Psoas muscle (tissue), 8 donors: ENCODE results near the gene THAP4. TPM values are rescaled to one million over a fixed set of nuclear protein-coding genes. Genes with fewer than 3 reads are reported as not detected.
A peak's percentile ranks its signal among the peaks of the same experiment; 100 is the strongest.

ENCODE experiments used
- ATAC-seq, 4 donors: fragments of 200-7000 bp; cut with Tn5 transposase; one replicate each; pipeline ENCODE4 v1.9.1; 2020; ENCODE audit warnings: moderate library complexity in 3 of 4, mild to moderate bottlenecking in 2 of 4
- DNase-seq, 2 donors: peaks; one replicate each; pipeline ENCODE4 v3.0.0-alpha.2; 2020
- H3K27ac ChIP-seq: fragments of 200-600 bp; one replicate; pipeline ENCODE4 v1.8.0; 2022
- H3K27me3 ChIP-seq, 3 donors: fragments of 200-600 bp in 1 of 3; one replicate each; pipeline versions ENCODE4 v1.6.1 to v1.8.0; 2013 to 2022; ENCODE audit warnings: low read length in 2 of 3, mild to moderate bottlenecking in 2 of 3, moderate library complexity in 1 of 3; ENCODE audit not compliant: insufficient read depth in 3 of 3
- H3K36me3 ChIP-seq, 2 donors: fragments of 200-600 bp in 1 of 2; one replicate each; pipeline versions ENCODE4 v1.6.1 to v1.8.0; 2013 to 2022; ENCODE audit warnings: low read depth in 1 of 2, mild to moderate bottlenecking in 1 of 2, moderate library complexity in 1 of 2; ENCODE audit not compliant: insufficient read depth in 1 of 2
- H3K4me1 ChIP-seq: fragments of 200-600 bp; one replicate; pipeline ENCODE4 v1.8.0; 2022
- H3K4me3 ChIP-seq: fragments of 200-600 bp; one replicate; pipeline ENCODE4 v1.8.0; 2022; ENCODE audit warnings: mild to moderate bottlenecking
- H3K9me3 ChIP-seq: fragments of 200-600 bp; one replicate; pipeline ENCODE4 v1.8.0; 2022
- WGBS, 3 donors: extraction: QIAGEN DNeasy Blood & Tissue Kit; methylation state at CpG; one replicate each; pipeline versions ENCODE4 v1.1.6 to v1.1.7; 2013; 5-methylcytosine and 5-hydroxymethylcytosine counted together
- intact Hi-C, 2 donors: fragments of 100-400 bp; cut with DNase I; formaldehyde crosslinking; loops; one replicate each; pipeline versions ENCODE4 v1.11.0 to v1.14.2; 2022
- polyA plus RNA-seq, 3 donors: library from polyadenylated mRNA; stranded (reverse); fragments of 200-250 nt; gene quantifications; one replicate each; pipeline ENCODE4 v1.2.3, GENCODE V29; 2013
- total RNA-seq, 4 donors: library from RNA; stranded (reverse); fragmentation: NEBNext Ultra II Directional in 2 of 4; extraction: Animal tissue kit (Norgen Biotek cat#: 25700) in 2 of 4; gene quantifications; one replicate each; pipeline versions ENCODE4 v1.2.1 to v1.2.4, GENCODE V29; 2021 to 2023
- TF ChIP-seq, protein P1 (sequence below): fragments of 200-600 bp; IDR thresholded peaks from one replicate; pipeline ENCODE4 v1.8.0; 2022; ENCODE audit warnings: antibody characterized with exemption
- donor health status: healthy with polysubstance abuse.
- donor health status: DM: no; HTN: no; CAD: no; lungs with moderate emphysema.
- donor health status: Bipolar disorder and iron deficiency.
- donor health status: healthy.
- donor health status: DM: yes; HTN: yes; CAD: no.
- donor health status: DM: no; HTN: no; CAD: no.
- donor health status: DM: no; HTN: no; CAD: no.
- donor health status: DM: yes; HTN: yes; CAD: no.

Gene THAP4
- total and polyA plus RNA-seq, 7 donors = 64.9 to 133 (median 89.6) TPM

DNA sequence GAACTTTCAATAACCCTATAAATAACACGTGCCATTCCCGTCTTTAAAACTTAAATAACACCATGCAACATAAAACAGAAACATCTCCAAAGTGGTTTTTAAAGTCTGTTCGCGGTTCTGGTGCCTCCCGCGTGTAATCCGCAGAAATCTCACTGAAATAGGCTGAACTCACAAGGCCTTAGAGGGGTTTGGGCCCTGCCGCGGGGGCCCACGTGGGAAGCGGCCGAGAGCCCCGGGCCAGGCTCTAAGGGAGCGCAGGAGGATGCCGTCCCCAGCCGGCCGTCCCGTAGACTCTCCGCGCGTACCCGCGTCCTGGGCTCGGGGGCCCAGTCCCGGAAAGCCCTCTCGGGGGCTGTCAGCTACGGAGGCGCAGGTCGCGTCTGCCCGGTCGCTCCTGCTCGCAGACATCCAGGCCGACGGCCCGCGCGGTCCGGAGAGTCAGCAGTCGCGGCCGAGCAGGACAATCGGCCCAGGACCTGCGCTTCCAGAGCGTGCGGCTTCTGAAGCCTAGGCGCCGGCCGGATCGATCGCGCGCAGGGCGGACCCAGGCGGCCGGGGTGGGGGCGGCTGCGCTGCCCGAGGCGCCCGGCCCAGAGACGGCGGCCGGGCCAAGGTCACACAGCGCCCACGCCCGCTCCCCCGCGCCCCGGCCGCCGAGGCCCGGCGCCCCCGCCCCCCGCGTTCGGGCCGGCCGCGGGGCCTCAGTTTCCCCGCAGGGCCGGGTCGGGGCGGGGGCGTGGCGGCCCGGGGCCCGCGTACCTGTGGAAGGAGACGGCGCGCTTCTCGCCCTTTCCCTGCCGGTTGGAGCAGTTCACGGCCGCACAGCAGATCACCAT, 558 bp downstream of the THAP4 start:
- H3K27ac ChIP-seq = peak overlapping the region; percentile 99
- 1% methylated on average over 46 to 97 of the region's 97 CpGs for WGBS, 3 donors
- peaks cover 25% of the 10 kb centered on the region for H3K4me1 ChIP-seq
- TF ChIP-seq, protein P1, sequence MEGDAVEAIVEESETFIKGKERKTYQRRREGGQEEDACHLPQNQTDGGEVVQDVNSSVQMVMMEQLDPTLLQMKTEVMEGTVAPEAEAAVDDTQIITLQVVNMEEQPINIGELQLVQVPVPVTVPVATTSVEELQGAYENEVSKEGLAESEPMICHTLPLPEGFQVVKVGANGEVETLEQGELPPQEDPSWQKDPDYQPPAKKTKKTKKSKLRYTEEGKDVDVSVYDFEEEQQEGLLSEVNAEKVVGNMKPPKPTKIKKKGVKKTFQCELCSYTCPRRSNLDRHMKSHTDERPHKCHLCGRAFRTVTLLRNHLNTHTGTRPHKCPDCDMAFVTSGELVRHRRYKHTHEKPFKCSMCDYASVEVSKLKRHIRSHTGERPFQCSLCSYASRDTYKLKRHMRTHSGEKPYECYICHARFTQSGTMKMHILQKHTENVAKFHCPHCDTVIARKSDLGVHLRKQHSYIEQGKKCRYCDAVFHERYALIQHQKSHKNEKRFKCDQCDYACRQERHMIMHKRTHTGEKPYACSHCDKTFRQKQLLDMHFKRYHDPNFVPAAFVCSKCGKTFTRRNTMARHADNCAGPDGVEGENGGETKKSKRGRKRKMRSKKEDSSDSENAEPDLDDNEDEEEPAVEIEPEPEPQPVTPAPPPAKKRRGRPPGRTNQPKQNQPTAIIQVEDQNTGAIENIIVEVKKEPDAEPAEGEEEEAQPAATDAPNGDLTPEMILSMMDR = no peak
- intact Hi-C loops = loop anchor here in 1 of 2 donors (10.0 kb wide), 1 partner anchor 272 kb away; no protein-coding TSS in a partner anchor
- peak overlapping the region; percentile 87 for H3K4me3 ChIP-seq
- DNase-seq = peak; percentile 55 to 69
- H3K9me3 ChIP-seq = peaks cover 5% of the 10 kb centered on the region
- no peaks in the 10 kb centered on the region for H3K27me3 ChIP-seq
- peak; percentile 13 to 28 (median 20) for ATAC-seq
- peaks cover 0 to 39% of the 10 kb centered on the region in 2 donors for H3K36me3 ChIP-seq

DNA sequence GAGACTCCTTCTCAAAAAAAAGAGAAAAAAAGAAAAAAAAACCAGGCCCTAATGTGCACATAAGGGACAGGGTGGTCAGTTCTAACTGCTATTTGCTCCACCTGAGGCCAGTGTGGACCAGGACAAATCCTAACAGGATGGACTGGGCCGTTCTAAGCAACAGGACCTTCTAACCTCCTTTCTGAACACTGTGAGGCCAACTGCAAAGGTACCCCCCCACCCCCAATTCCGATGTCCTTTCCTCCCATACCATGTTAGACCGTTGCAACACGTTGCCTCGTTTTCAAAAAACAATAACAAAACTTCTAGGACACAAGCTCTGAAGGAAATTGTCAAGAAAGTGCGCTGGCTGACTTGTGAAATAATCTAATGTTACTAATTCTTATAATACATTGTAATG, 1.2 kb downstream of the THAP4 start:
- ATAC-seq (no peak), DNase-seq (no peak)
- no peaks in the 10 kb centered on the region for H3K27me3 ChIP-seq
- peaks cover 24% of the 10 kb centered on the region for H3K4me1 ChIP-seq
- WGBS, 3 donors = 20 to 23% (median 23%) methylated on average over 6 of the region's 6 CpGs
- TF ChIP-seq, protein P1 = no peak
- H3K36me3 ChIP-seq = peaks cover 0 to 44% of the 10 kb centered on the region in 2 donors
- H3K27ac ChIP-seq = peak overlapping the region; percentile 99
- H3K9me3 ChIP-seq = peaks cover 5% of the 10 kb centered on the region
- peak overlapping the region; percentile 87 for H3K4me3 ChIP-seq
- intact Hi-C loops = loop anchor here in 1 of 2 donors (10.0 kb wide), 1 partner anchor 271 kb away; no protein-coding TSS in a partner anchor

DNA sequence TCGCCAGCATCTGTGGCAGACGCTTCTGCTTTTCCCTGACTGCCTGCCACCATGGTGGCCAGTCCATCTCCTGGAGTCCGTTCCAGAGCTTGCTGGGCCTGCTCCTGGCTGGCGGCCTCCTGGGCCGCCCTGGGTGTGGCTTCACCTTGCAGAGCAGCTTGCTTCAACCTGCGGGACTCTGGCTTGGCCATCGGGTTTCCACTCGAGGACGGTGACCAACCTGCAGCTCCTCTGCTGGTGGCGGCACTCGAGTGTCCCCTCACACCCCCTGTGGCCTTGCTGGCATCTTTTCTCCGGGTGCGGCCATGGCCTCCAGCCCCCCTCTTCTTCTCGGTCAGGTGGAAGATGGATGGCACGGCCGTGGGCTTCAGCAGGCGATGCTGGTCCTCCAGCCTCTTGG, 3.4 kb downstream of the THAP4 start:
- no peak for ATAC-seq
- 88 to 92% (median 90%) methylated on average over 17 of the region's 17 CpGs for WGBS, 3 donors
- no peak for DNase-seq
- no peaks in the 10 kb centered on the region for H3K27me3 ChIP-seq
- H3K4me3 ChIP-seq = no peak overlapping the region
- no peaks in the 10 kb centered on the region for H3K9me3 ChIP-seq
- no peak overlapping the region for H3K27ac ChIP-seq
- TF ChIP-seq, protein P1 = no peak
- intact Hi-C loops = loop anchor here in 1 of 2 donors (10.0 kb wide), 1 partner anchor 269 kb away; no protein-coding TSS in a partner anchor
- peaks cover 0 to 44% of the 10 kb centered on the region in 2 donors for H3K36me3 ChIP-seq
- peaks cover 21% of the 10 kb centered on the region for H3K4me1 ChIP-seq

DNA sequence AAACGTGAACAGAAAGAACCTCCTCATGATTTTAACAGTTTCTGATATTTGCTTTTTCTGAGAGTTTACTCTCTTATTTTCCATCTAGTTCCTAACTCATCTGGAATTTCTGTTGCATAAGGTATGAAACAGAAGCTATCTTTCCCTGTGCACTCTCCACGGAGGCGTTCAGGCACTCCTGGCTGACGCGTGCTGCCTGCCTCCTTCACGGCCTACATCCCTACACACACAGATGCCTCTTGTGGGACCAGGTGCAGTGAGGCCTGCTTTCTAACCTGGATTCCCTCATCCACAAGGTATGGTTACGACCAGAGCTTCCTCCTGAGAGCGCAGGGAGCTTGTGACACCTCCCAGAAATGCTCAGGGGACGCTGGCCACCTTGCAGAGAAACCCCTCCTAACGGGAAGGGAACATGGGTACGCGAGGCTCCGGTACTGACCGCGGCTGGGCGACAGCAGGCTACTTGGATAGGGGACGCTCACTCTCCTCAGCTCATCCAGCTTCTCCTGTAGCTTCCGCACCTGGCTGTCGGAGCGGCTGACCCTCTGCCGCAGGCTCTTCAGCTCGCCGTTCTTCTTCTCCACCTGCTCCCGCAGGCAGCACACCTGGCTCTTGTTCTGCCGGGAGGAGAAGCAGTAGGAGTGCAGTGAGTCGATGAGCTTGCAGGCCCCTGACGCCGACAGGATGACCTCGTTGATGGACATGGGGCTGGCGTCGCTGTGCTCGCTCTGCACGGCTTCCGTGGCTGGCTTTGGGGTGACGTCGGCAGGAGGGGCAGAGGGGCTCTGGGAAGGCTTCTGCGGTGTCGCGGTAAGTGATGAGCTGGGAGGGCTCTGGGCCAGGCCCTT, 4.3 kb downstream of the THAP4 start:
- Histone ChIP-seq H3K9me3 (no peaks in the 10 kb centered on the region), H3K27me3 (no peaks in the 10 kb centered on the region), H3K4me1 (peaks cover 16% of the 10 kb centered on the region), H3K4me3 (no peak overlapping the region), H3K27ac (no peak overlapping the region), H3K36me3 (peaks cover 0 to 47% of the 10 kb centered on the region in 2 donors)
- intact Hi-C loops = loop anchor here in 1 of 2 donors (10.0 kb wide), 1 partner anchor 268 kb away; no protein-coding TSS in a partner anchor
- WGBS, 3 donors = 93 to 97% (median 94%) methylated on average over 39 of the region's 39 CpGs
- ATAC-seq (no peak), DNase-seq (no peak)
- TF ChIP-seq, protein P1 = no peak
